Smooth muscle cell (in vitro differentiated cells): ENCODE data around the gene NDUFC2. TPM values are rescaled to one million over a fixed set of nuclear protein-coding genes. Genes with fewer than 3 reads are reported as not detected.
A peak's percentile ranks its signal among the peaks of the same experiment; 100 is the strongest.
"Not testable (repeated sequence)": the region's sequence is repeated elsewhere in the genome, so short reads cannot be mapped to it uniquely, and the experiment has no call there.

Source experiments
- DNase-seq: peaks from one replicate; lab custom pipeline; 2025; ENCODE audit not compliant: unreplicated experiment; lab: John Stamatoyannopoulos, UW
- H2AFZ ChIP-seq: fragments of 200-600 bp; sonication (generic); 2 replicates; pipeline ENCODE4 v1.6.0; 2016; ENCODE audit warnings: antibody characterized with exemption, low read depth, mild to moderate bottlenecking
- H3F3A ChIP-seq: fragments of 200-600 bp; sonication (generic); 2 replicates; pipeline ENCODE4 v1.6.0; 2017; ENCODE audit warnings: antibody characterized with exemption, low read depth
- H3K27ac ChIP-seq: fragments of 200-600 bp; sonication (generic); 2 replicates; pipeline ENCODE4 v1.5.1; 2016; ENCODE audit warnings: low read depth, mild to moderate bottlenecking
- H3K27me3 ChIP-seq: fragments of 200-600 bp; sonication (generic); 2 replicates; pipeline ENCODE4 v1.6.1; 2016; ENCODE audit warnings: low read depth, mild to moderate bottlenecking
- H3K36me3 ChIP-seq: fragments of 200-600 bp; sonication (generic); 2 replicates; pipeline ENCODE4 v1.5.1; 2016; ENCODE audit warnings: low read depth
- H3K4me1 ChIP-seq: fragments of 200-600 bp; sonication (generic); 2 replicates; pipeline ENCODE4 v1.5.1; 2016; ENCODE audit warnings: low read depth
- H3K4me2 ChIP-seq: fragments of 200-600 bp; sonication (generic); 2 replicates; pipeline ENCODE4 v1.6.0; 2016; ENCODE audit warnings: mild to moderate bottlenecking
- H3K4me3 ChIP-seq: fragments of 200-600 bp; sonication (generic); 2 replicates; pipeline ENCODE4 v1.5.1; 2016; ENCODE audit warnings: mild to moderate bottlenecking
- H3K79me2 ChIP-seq: fragments of 200-600 bp; sonication (generic); 2 replicates; pipeline ENCODE4 v1.6.0; 2016; ENCODE audit warnings: low read depth, mild to moderate bottlenecking
- H3K9ac ChIP-seq: fragments of 200-600 bp; sonication (generic); 2 replicates; pipeline ENCODE4 v1.6.0; 2016; ENCODE audit warnings: low read depth
- H3K9me3 ChIP-seq: fragments of 200-600 bp; sonication (generic); replicated peaks from 2 replicates; pipeline ENCODE4 v1.5.1; 2016; ENCODE audit warnings: low read depth
- H4K20me1 ChIP-seq: fragments of 200-600 bp; sonication (generic); 2 replicates; pipeline ENCODE4 v1.6.0; 2016; ENCODE audit warnings: low read depth
- CTCF ChIP-seq: fragments of 200-600 bp; sonication (generic); IDR thresholded peaks from 2 replicates; pipeline ENCODE4 v1.5.1; 2017; ENCODE audit warnings: borderline replicate concordance, mild to moderate bottlenecking, antibody characterized with exemption; ENCODE audit not compliant: insufficient read depth, poor library complexity, severe bottlenecking
- whole genome bisulfite sequencing: methylation state at CpG from one replicate; pipeline ENCODE4 v1.1.7; 2016; ENCODE audit warnings: low lambda C conversion rate; 5-methylcytosine and 5-hydroxymethylcytosine counted together
- polyA plus RNA-seq: library from polyadenylated mRNA; unstranded; fragments of >200 nt; fragmentation: Nextera tagmentation; extraction: Ambion mirVana; gene quantifications from 2 replicates; pipeline ENCODE4 v1.2.1, GENCODE V29; 2016
- total RNA-seq: library from RNA; depleted of rRNA; stranded (reverse); fragments of >200 nt; gene quantifications from 2 replicates; pipeline ENCODE4 v1.2.3, GENCODE V29; 2014

Gene NDUFC2
- total and polyA plus RNA-seq, 2 experiments from 2014 or later = 164 to 472 TPM

GRCh38 chr11:78044706-78045105 is 35.0 kb downstream of the NDUFC2 start:
- peaks cover 6% of the 10 kb centered on the region for H3K4me1 ChIP-seq
- H3K36me3 ChIP-seq = no peaks in the 10 kb centered on the region
- H3K79me2 ChIP-seq = no peaks in the 10 kb centered on the region
- no peaks in the 10 kb centered on the region for H3K9me3 ChIP-seq
- no peaks in the 10 kb centered on the region for H3F3A ChIP-seq
- DNase-seq = no peak
- no peak overlapping the region for H3K4me3 ChIP-seq
- H3K9ac ChIP-seq = no peak overlapping the region
- H3K27ac ChIP-seq = no peak overlapping the region
- no peak for TF ChIP-seq CTCF
- WGBS = 92% methylated on average over 5 of the region's 5 CpGs
- H4K20me1 ChIP-seq = no peaks in the 10 kb centered on the region
- no peak overlapping the region for H3K4me2 ChIP-seq
- H3K27me3 ChIP-seq = no peaks in the 10 kb centered on the region
- H2AFZ ChIP-seq = no peak overlapping the region

- Histone ChIP-seq H3F3A (no peaks in the 10 kb centered on the region), H3K4me3 (no peak overlapping the region), H2AFZ (no peak overlapping the region), H3K9me3 (no peaks in the 10 kb centered on the region), H3K36me3 (no peaks in the 10 kb centered on the region), H3K27me3 (no peaks in the 10 kb centered on the region), H3K27ac (no peak overlapping the region), H3K9ac (no peak overlapping the region), H3K4me1 (peaks cover 6% of the 10 kb centered on the region), H4K20me1 (no peaks in the 10 kb centered on the region), H3K79me2 (no peaks in the 10 kb centered on the region), H3K4me2 (no peak overlapping the region)
- 96% methylated on average over 14 of the region's 14 CpGs for WGBS
- DNase-seq = no peak
- no peak for TF ChIP-seq CTCF
These were observed 37.7 kb downstream of the NDUFC2 start for GRCh38 chr11:78041843-78042440.

- H3K27me3 ChIP-seq, H3K36me3 ChIP-seq, H3K9ac ChIP-seq, H4K20me1 ChIP-seq, DNase-seq, H3F3A ChIP-seq, H3K9me3 ChIP-seq, H3K4me2 ChIP-seq, H3K79me2 ChIP-seq, H3K27ac ChIP-seq, H3K4me3 ChIP-seq, H3K4me1 ChIP-seq, H2AFZ ChIP-seq: not testable (repeated sequence)
- 96% methylated on average over 8 of the region's 8 CpGs for WGBS
These were observed 38.3 kb downstream of the NDUFC2 start for GRCh38 chr11:78041380-78041719.

- DNase-seq = no peak
- Histone ChIP-seq H3K27me3 (no peaks in the 10 kb centered on the region), H3K4me1 (peaks cover 6% of the 10 kb centered on the region), H3K9me3 (no peaks in the 10 kb centered on the region), H3F3A (no peaks in the 10 kb centered on the region), H4K20me1 (no peaks in the 10 kb centered on the region), H3K27ac (peak overlapping the region; percentile 99), H2AFZ (no peak overlapping the region), H3K79me2 (no peaks in the 10 kb centered on the region), H3K4me2 (peak overlapping the region; percentile 84), H3K36me3 (no peaks in the 10 kb centered on the region), H3K4me3 (no peak overlapping the region), H3K9ac (no peak overlapping the region)
- no peak for TF ChIP-seq CTCF
- WGBS = 96% methylated on average over 15 of the region's 15 CpGs
These were observed 38.8 kb downstream of the NDUFC2 start for GRCh38 chr11:78040691-78041379.
